NCI-H526 treated with DMSO at 0.1 percent for 48 hours (cell line): ENCODE results near the gene HBA1.
"Not testable (repeated sequence)": the region's sequence is repeated elsewhere in the genome, so short reads cannot be mapped to it uniquely, and the experiment has no call there.

Experiments used
- DNase-seq: peaks from one replicate; lab custom pipeline; 2025; lab: John Stamatoyannopoulos, UW

The HBA1 gene

DNA sequence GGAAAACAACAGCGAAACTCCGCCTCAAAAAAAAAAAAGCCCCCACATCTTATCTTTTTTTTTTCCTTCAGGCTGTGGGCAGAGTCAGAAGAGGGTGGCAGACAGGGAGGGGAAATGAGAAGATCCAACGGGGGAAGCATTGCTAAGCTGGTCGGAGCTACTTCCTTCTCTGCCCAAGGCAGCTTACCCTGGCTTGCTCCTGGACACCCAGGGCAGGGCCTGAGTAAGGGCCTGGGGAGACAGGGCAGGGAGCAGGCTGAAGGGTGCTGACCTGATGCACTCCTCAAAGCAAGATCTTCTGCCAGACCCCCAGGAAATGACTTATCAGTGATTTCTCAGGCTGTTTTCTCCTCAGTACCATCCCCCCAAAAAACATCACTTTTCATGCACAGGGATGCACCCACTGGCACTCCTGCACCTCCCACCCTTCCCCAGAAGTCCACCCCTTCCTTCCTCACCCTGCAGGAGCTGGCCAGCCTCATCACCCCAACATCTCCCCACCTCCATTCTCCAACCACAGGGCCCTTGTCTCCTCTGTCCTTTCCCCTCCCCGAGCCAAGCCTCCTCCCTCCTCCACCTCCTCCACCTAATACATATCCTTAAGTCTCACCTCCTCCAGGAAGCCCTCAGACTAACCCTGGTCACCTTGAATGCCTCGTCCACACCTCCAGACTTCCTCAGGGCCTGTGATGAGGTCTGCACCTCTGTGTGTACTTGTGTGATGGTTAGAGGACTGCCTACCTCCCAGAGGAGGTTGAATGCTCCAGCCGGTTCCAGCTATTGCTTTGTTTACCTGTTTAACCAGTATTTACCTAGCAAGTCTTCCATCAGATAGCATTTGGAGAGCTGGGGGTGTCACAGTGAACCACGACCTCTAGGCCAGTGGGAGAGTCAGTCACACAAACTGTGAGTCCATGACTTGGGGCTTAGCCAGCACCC, 1.2 kb upstream of the HBA1 start:
- no peak for DNase-seq

DNA sequence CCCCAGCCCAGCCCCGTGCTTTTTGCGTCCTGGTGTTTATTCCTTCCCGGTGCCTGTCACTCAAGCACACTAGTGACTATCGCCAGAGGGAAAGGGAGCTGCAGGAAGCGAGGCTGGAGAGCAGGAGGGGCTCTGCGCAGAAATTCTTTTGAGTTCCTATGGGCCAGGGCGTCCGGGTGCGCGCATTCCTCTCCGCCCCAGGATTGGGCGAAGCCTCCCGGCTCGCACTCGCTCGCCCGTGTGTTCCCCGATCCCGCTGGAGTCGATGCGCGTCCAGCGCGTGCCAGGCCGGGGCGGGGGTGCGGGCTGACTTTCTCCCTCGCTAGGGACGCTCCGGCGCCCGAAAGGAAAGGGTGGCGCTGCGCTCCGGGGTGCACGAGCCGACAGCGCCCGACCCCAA, 474 bp upstream of the HBA1 start:
- not testable (repeated sequence) for DNase-seq

DNA sequence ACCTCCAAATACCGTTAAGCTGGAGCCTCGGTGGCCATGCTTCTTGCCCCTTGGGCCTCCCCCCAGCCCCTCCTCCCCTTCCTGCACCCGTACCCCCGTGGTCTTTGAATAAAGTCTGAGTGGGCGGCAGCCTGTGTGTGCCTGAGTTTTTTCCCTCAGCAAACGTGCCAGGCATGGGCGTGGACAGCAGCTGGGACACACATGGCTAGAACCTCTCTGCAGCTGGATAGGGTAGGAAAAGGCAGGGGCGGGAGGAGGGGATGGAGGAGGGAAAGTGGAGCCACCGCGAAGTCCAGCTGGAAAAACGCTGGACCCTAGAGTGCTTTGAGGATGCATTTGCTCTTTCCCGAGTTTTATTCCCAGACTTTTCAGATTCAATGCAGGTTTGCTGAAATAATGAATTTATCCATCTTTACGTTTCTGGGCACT, 928 bp downstream of the HBA1 start:
- DNase-seq: peak; percentile 99

DNA sequence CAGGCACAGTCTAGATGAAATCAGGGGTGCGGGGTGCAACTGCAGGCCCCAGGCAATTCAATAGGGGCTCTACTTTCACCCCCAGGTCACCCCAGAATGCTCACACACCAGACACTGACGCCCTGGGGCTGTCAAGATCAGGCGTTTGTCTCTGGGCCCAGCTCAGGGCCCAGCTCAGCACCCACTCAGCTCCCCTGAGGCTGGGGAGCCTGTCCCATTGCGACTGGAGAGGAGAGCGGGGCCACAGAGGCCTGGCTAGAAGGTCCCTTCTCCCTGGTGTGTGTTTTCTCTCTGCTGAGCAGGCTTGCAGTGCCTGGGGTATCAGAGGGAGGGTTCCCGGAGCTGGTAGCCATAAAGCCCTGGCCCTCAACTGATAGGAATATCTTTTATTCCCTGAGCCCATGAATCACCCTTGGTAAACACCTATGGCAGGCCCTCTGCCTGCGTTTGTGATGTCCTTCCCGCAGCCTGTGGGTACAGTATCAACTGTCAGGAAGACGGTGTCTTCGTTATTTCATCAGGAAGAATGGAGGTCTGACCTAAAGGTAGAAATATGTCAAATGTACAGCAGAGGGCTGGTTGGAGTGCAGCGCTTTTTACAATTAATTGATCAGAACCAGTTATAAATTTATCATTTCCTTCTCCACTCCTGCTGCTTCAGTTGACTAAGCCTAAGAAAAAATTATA, 1.6 kb downstream of the HBA1 start:
- DNase-seq: no peak

DNA sequence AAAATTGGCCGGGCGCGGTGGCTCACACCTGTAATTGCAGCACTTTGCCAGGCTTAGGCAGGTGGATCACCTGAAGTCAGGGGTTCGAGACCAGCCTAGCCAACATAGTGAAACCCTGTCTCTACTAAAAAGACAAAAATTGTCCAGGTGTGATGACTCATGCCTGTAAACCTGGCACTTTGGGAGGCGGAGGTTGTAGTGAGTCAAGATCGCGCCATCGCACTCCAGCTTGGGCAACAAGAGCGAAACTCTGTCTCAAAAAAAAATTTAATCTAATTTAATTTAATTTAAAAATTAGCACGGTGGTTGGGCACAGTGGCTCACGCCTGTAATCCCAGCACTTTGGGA, 2.2 kb downstream of the HBA1 start:
- no peak for DNase-seq

DNA sequence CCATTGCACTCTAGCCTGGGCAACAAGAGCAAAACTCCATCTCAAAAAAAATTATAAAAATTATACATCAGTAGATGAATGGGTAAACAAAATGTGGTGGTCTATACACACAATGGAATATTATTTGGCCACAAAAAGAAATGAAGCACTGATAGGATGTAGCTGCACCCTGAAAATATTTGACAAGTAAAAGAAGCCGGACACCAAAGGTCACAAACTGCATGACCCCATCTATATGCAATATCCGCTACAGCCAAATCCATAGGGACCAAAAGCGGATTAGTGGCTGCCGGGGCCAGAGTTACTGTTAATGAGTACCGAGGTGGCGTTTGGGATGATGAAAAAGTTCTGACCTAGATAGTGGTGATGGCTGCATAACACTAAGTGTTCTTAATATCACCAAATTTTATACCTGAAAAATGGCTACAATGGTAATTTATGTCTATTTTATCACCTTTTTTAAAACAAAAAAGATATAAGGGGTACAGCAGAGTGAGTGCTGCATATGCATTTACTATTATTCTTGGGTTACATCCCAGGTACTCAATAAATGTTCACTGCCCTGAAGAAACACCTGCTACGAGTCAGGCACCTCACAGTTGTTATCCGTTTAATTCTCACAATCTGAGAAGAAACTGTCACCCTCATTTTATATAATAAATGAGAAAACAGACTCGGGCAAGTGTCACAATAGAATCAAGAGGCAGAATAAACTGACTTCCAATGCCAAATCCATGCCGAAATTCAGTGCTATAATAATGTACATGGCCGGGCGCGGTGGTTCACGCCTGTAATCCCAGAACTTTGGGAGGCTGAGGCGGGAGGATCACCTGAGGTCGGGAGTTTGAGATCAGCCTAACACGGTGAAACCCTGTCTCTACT, 3.0 kb downstream of the HBA1 start:
- DNase-seq: no peak

DNA sequence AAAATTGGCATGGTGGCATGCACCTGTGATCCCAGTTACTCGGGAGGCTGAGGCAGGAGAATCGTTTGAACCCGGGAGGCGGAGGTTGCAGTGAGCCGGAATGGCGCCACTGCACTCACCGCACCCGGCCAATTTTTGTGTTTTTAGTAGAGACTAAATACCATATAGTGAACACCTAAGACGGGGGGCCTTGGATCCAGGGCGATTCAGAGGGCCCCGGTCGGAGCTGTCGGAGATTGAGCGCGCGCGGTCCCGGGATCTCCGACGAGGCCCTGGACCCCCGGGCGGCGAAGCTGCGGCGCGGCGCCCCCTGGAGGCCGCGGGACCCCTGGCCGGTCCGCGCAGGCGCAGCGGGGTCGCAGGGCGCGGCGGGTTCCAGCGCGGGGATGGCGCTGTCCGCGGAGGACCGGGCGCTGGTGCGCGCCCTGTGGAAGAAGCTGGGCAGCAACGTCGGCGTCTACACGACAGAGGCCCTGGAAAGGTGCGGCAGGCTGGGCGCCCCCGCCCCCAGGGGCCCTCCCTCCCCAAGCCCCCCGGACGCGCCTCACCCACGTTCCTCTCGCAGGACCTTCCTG, 3.7 kb downstream of the HBA1 start, which contains the start of gene HBQ1:
HBQ1 (plus strand) TSS at position 359 of the 575 bp plus-strand sequence; CDS start at position 387, 28 bp downstream.
- no peak for DNase-seq

DNA sequence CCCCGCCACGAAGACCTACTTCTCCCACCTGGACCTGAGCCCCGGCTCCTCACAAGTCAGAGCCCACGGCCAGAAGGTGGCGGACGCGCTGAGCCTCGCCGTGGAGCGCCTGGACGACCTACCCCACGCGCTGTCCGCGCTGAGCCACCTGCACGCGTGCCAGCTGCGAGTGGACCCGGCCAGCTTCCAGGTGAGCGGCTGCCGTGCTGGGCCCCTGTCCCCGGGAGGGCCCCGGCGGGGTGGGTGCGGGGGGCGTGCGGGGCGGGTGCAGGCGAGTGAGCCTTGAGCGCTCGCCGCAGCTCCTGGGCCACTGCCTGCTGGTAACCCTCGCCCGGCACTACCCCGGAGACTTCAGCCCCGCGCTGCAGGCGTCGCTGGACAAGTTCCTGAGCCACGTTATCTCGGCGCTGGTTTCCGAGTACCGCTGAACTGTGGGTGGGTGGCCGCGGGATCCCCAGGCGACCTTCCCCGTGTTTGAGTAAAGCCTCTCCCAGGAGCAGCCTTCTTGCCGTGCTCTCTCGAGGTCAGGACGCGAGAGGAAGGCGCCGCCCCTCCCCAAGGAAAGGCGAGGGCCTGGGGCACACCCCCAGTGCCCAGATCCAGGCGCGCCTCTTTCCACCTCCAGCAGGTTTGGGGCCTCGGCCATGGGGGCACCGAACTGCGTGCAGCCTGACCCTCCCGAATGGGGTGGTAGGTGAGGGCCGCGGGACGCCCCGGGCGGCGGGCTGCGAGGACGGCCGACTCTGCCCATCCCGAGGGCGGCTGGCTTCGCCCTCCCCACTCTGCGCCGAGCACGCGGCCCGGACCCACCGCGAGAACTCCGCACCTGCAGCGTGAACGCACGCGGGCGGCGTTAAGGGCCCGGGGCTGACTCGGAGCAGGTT, 4.4 kb downstream of the HBA1 start:
- peak; percentile 20 for DNase-seq

DNA sequence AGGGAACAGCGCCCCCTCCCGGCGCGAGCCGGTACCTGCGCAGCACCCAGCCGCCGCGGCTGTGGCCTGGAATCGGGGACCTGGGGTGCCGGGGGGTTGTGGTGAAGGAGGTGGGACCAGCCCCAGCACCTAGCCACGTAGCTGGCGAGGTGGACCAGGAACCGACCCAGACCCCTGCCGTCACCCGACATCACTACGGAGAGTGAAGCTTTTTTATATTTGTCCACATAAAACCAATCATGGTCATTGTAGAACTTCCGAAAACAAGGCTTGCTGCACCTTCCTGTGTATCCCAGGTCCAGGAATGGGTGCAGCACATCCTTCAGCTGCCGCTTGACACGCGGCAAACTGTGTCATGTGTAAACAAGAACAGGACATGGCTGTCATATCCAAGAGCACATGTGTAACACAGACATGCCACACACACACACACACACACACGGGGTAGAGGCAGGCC, 5.1 kb downstream of the HBA1 start:
- DNase-seq: no peak

DNA sequence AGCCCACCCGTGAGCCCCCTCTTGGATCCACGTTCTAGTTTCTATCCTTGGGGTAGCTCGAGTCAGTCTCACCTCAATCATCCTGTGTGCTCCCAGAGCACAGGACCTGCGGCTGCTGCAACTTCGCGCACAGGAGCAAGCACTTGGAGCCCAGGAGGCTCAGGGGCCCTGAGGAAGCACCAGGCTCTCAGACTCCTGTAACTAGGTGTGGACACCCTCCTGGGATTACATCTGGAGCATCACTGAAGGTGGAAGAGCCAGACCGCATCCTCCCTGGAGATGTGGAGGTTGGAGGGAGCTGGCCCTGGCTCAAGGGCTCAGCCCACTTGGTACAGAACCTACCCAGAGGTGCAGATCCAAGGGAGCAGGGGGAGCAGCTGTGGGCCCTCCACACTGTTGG, 6.5 kb downstream of the HBA1 start:
- no peak for DNase-seq

DNA sequence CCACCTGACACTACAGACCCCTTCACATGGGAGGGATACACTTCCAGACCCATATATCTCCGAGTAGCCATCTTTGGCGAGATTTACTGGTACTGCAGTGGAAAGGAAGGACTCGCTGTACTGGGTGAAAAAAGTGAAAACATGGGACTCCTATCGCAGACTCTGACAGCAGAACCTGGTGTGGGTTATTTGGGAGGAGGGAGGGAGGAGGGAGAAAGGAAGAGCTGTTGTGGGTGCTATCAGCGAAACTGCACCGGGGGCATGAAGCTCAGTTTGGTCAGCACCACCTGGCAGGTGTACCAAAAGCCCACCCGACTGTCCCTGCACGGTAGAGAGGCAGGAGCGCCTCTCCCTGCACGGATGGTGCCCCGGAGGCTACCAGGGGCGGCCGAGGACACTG, 8.7 kb downstream of the HBA1 start:
- DNase-seq: no peak

DNA sequence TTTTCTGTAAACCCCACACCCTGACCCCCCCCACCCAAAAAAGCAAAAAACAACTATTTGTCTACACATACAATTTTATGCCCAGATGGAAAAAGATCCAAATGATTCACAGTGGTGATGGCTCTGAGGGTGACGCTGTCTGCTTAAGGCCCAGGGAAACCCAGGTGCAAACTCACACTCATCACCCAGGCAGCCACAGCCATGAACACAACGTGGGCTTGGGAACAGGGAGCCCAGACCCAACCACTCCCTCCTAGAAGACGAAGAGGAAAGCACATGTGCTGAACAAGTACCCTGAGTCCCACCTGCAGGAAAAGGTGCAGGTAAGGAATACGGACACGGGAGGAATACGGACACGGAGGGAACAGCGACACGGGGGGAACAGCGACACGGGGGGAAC, 9.2 kb downstream of the HBA1 start:
- no peak for DNase-seq

DNA sequence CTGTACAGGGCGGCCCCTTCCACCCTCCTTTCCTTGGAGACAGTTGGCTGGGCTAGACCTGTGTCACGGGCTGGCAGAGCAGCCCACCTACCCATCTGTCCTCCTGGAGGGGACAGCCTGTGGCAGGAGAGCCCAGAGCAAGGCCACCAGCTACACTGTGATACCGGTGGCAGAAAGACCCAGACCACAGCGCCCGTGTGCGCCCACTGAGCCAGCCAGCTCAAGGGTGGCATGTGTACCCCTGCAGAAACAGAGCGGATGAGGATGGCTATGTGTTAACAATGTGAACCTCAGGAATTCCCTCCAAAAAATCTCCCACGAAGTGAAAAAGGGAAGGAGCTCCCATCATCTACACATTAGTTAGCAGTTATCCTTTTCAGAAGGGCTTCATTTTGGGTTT, 10.8 kb downstream of the HBA1 start:
- no peak for DNase-seq

DNA sequence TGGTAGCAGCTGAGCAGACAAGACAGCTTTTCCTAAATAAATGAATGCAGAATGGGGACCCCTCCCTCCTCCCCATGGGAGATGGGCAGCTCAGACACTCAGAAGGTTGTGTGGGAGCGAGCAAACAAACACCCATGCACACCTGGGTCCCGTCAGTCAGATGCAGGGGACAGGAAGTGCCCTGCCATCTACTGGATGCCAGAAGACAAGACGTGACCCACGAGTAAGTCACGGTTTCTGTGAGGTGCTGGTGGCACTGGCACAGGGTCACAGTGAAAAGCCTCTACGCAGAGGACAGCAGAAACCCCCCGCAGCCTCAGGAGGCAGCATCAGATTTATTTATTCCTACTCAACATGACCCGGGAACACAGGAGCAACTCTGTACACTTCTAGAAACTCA, 12.2 kb downstream of the HBA1 start:
- DNase-seq: no peak

DNA sequence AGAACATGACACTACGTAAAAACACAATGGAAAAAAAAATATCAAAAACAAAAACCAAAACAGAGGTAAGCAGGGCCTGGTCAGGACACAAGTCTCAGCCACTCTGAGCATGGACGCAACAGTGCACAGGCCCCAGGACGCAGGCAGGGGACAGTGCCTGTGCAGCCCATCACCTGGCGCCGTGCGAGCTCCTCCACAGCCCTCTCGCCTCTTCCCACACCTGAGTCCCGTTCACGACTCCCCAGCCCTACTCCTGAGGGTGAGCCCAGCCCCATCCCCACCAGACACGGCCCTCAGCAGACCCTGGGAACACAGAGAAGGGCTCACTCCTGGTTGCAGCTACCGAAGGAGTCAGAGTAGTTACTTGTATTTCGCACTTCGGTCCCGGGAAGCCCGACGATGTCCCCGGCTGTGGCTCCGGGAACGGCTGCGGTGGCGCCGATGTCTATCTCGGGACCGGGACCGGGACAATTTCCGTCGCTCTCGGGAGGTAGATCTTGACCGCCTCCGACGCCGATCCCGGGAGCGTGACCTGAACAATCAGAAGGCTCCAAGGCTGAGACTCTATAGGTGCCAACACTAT, 13.2 kb downstream of the HBA1 start:
- no peak for DNase-seq

DNA sequence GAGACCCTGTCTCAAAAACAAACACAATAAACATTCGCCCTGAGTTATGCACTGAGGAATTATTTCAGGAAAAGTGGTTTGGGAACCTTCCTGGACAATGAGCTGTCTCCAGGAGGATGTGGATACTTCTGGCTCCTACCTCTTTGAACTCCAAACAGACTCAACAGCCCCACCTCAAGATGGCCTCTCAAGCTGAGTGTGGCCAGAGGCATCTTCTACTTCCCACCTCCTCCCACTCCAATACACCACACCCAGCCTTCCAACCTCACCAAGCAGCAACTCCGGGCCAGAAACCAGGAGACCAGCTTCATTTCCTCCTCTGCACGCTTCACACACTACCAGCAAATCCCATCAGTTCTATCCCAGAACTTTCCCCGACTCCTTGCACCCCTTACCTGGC, 15.4 kb downstream of the HBA1 start:
- no peak for DNase-seq

DNA sequence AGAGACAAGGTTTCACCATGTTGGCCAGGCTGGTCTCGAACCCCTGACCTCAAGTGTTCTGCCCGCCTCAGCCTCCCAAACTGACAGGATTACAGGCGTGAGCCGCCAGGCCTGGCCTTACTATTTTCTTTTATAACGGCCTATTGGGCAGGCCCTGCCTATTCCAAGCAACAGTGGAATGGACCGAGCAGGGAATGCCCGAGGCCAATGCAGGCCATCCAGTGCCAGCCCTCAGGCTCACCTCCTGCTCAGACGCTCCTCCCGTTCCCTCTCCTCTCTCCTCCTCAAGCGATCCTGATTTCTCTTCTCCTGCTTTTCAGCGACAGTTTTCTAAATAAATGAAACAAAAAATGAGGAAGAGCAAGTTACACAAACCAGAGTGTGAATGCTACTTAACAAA, 16.2 kb downstream of the HBA1 start:
- DNase-seq: no peak

DNA sequence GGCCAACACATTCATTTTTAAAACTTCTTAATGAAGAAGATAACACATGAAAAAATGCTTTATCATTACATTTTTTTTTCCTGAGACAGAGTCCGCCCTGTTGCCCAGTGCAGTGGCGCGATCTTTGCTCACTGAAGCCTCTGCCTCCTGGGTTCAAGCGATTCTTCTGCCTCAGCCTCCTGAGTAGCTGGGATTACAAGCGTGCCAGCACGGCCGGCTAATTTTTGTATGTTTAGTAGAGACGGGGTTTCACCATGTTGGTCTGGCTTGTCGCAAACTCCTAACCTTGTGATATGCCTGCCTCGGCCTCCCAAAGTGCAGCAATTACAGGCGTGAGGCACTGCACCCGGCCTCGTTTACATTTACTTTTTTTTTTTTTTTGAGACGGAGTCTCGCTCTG, 17.0 kb downstream of the HBA1 start:
- no peak for DNase-seq

DNA sequence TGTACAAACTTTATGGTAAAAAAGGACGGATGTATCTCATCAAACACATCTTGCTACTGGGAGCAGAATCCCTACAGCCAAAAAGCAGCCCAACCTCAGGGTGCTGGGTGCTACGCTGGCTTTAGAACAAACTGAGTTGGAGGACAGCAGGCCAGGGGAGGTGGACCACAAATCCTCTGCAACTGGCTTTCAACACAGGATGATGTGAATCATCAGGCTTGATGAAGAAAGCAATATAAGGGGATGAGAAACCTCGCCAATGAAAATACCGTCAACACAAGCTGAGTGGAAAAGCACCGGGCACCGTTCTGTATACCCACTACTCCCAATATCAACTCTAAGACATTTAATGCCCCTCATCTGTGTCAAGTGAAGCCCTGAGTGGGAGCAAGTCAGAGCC, 18.0 kb downstream of the HBA1 start:
- DNase-seq: no peak

DNA sequence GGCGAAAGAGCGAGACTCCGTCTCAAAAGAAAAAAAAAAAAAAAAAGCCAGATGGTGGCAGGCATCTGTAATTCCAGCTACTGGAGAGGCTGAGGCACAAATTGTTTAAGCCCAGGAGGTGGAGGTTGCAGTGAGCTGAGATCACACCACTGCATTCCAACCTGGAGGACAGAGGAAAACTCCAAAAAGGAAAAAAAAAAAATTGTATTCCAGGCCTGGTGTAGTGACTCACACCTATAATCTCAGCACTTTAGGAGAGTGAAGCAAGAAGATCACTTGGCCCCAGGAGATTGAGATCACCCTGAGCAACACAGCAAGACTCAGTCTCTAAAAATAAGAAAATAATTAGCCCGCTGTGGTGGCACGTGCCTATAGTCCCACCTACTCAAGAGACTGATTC, 23.9 kb downstream of the HBA1 start:
- no peak for DNase-seq

DNA sequence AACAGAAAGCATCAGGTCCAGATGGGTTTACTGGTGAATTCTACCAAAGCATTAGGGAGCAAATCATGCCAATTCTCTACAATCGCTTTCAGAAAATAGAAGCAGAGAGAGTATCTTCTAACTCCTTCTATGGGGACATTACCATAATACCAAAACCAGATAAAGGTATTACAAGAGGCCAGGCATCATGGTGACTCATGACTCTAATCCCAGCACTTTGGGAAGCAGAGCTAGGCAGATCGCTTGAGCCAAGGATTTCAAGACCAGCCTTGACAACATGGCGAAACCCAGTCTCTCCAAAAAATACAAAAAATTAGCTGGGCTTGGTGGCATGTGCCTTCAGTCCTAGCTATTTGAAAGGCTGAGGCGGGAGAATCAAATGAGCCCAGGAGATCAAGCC, 26.8 kb downstream of the HBA1 start:
- DNase-seq: no peak
